Skin epidermis (tissue), 12 donors: Measurements from ENCODE around the gene AMDHD2.
"Not testable (repeated sequence)": the region's sequence is repeated elsewhere in the genome, so short reads cannot be mapped to it uniquely, and the experiment has no call there.

Source experiments
- H3K27ac ChIP-seq, 21 experiments: fragments of 200-600 bp; sonication (generic) in 11 of 21; one replicate each; pipeline ENCODE4 v1.5.0; 2020; ENCODE audit warnings: mild to moderate bottlenecking in 3 of 21, inconsistent platforms in 2 of 21, moderate library complexity in 2 of 21
- H3K4me3 ChIP-seq, 7 experiments: fragments of 200-600 bp; sonication (generic) in 2 of 7; one replicate each; pipeline ENCODE4 v1.5.0; 2020; ENCODE audit warnings: inconsistent platforms in 2 of 7, mild to moderate bottlenecking in 2 of 7, moderate library complexity in 1 of 7

The AMDHD2 gene

GRCh38 chr16:2550283-2550878 lies 30.2 kb downstream of the AMDHD2 start:
- H3K4me3 ChIP-seq, H3K27ac ChIP-seq: not testable (repeated sequence)

- peak overlapping the region in 2 of 21 experiments; percentile 11 to 42 for H3K27ac ChIP-seq
- not testable (repeated sequence) for H3K4me3 ChIP-seq
These were observed 31.3 kb downstream of the AMDHD2 start for GRCh38 chr16:2551420-2551889.

GRCh38 chr16:2554709-2555425 lies 34.7 kb downstream of the AMDHD2 start:
- H3K4me3 ChIP-seq, H3K27ac ChIP-seq: not testable (repeated sequence)

GRCh38 chr16:2557150-2557549 lies 37.0 kb downstream of the AMDHD2 start:
- not testable (repeated sequence) for H3K27ac ChIP-seq, H3K4me3 ChIP-seq

GRCh38 chr16:2560131-2560797 lies 40.1 kb downstream of the AMDHD2 start:
- H3K27ac ChIP-seq, H3K4me3 ChIP-seq: not testable (repeated sequence)

- not testable (repeated sequence) for H3K27ac ChIP-seq
These were observed 40.6 kb downstream of the AMDHD2 start for GRCh38 chr16:2560798-2561133.

GRCh38 chr16:2567506-2567905 lies 47.3 kb downstream of the AMDHD2 start:
- not testable (repeated sequence) for H3K4me3 ChIP-seq, H3K27ac ChIP-seq

More at GRCh38 chr16:2560798-2561133, 40.6 kb downstream of the AMDHD2 start:
- H3K4me3 ChIP-seq, result not testable (repeated sequence)

GRCh38 chr16:2568573-2568972 lies 48.4 kb downstream of the AMDHD2 start:
- not testable (repeated sequence) for H3K27ac ChIP-seq, H3K4me3 ChIP-seq

- H3K27ac ChIP-seq, H3K4me3 ChIP-seq: not testable (repeated sequence)
These were observed 52.5 kb downstream of the AMDHD2 start for GRCh38 chr16:2572704-2573103.

- not testable (repeated sequence) for H3K4me3 ChIP-seq, H3K27ac ChIP-seq
These were observed 55.7 kb downstream of the AMDHD2 start for GRCh38 chr16:2575839-2576238.

GRCh38 chr16:2577044-2577443 lies 56.9 kb downstream of the AMDHD2 start:
- not testable (repeated sequence) for H3K27ac ChIP-seq, H3K4me3 ChIP-seq

- not testable (repeated sequence) for H3K4me3 ChIP-seq, H3K27ac ChIP-seq
These were observed 58.7 kb downstream of the AMDHD2 start for GRCh38 chr16:2578905-2579304.

GRCh38 chr16:2580143-2580542 lies 60.0 kb downstream of the AMDHD2 start:
- H3K4me3 ChIP-seq, H3K27ac ChIP-seq: not testable (repeated sequence)

GRCh38 chr16:2580818-2581217 lies 60.6 kb downstream of the AMDHD2 start:
- H3K27ac ChIP-seq, H3K4me3 ChIP-seq: not testable (repeated sequence)
